CD14-positive monocyte (primary cell): Measurements from ENCODE around the gene BEND7. TPM values are rescaled to one million over a fixed set of nuclear protein-coding genes. Genes with fewer than 3 reads are reported as not detected.

Experiments
- DNase-seq, 3 donors: peaks; one replicate each; pipeline ENCODE4 v3.0.0-alpha.2; 2011 to 2022
- H2AFZ ChIP-seq: 2 replicates; pipeline ENCODE4 v1.6.0; 2012; ENCODE audit warnings: mild to moderate bottlenecking, low read depth, low read length, inconsistent platforms; ENCODE audit not compliant: insufficient read depth, poor library complexity, severe bottlenecking
- H3K27ac ChIP-seq, 2 donors: 1 replicate in 1 of 2; 2 replicates in 1 of 2; pipeline ENCODE4 v1.5.1; 2012 to 2013; ENCODE audit warnings: low read length in 2 of 2, control low read depth in 1 of 2, inconsistent platforms in 1 of 2, low read depth in 1 of 2, mild to moderate bottlenecking in 1 of 2
- H3K27me3 ChIP-seq, 2 donors: one replicate each; pipeline versions ENCODE4 v1.6.0 to v1.6.1; 2011 to 2013; ENCODE audit warnings: low read length in 2 of 2; ENCODE audit not compliant: control insufficient read depth in 2 of 2, insufficient read depth in 2 of 2
- H3K36me3 ChIP-seq, 2 donors: replicated peaks in 1 of 2; 1 replicate in 1 of 2; 2 replicates in 1 of 2; pipeline versions ENCODE4 v1.5.1 to v1.6.1; 2012 to 2013; ENCODE audit warnings: low read length in 2 of 2, control low read depth in 1 of 2, inconsistent platforms in 1 of 2, mild to moderate bottlenecking in 1 of 2; ENCODE audit not compliant: insufficient read depth in 2 of 2, control insufficient read depth in 1 of 2
- H3K4me1 ChIP-seq, 2 donors: 1 replicate in 1 of 2; 2 replicates in 1 of 2; pipeline versions ENCODE4 v1.5.1 to v1.6.1; 2012 to 2013; ENCODE audit warnings: low read length in 2 of 2, control low read depth in 1 of 2, inconsistent platforms in 1 of 2, mild to moderate bottlenecking in 1 of 2, moderate library complexity in 1 of 2; ENCODE audit not compliant: insufficient read depth in 2 of 2, control insufficient read depth in 1 of 2
- H3K4me2 ChIP-seq: replicated peaks from 2 replicates; pipeline ENCODE3; 2012; ENCODE audit warnings: low read length, moderate library complexity, mild to moderate bottlenecking; ENCODE audit not compliant: poor library complexity, severe bottlenecking; ENCODE audit errors: extremely low read depth
- H3K4me3 ChIP-seq, 3 experiments: fragments of 200-600 bp in 1 of 3; sonication (generic) in 1 of 3; replicated peaks in 1 of 3; 1 replicate in 2 of 3; 2 replicates in 1 of 3; pipeline ENCODE4 v1.5.1; 2011 to 2013; ENCODE audit warnings: low read length in 3 of 3, mild to moderate bottlenecking in 3 of 3, control low read depth in 2 of 3, low read depth in 2 of 3, inconsistent platforms in 1 of 3, moderate library complexity in 1 of 3
- H3K79me2 ChIP-seq: 2 replicates; pipeline ENCODE4 v1.6.0; 2012; ENCODE audit warnings: mild to moderate bottlenecking, control low read depth, inconsistent platforms, low read length, moderate library complexity; ENCODE audit not compliant: insufficient read depth
- H3K9ac ChIP-seq: 2 replicates; pipeline ENCODE4 v1.6.0; 2017; ENCODE audit warnings: low read length, mild to moderate bottlenecking; ENCODE audit not compliant: insufficient read depth, poor library complexity, severe bottlenecking
- H3K9me3 ChIP-seq, 2 donors: replicated peaks in 1 of 2; 1 replicate in 1 of 2; 2 replicates in 1 of 2; pipeline versions ENCODE4 v1.5.1 to v1.6.1; 2012 to 2013; ENCODE audit warnings: low read length in 2 of 2, control low read depth in 1 of 2; ENCODE audit not compliant: control insufficient read depth in 1 of 2, insufficient read depth in 1 of 2
- H4K20me1 ChIP-seq: 2 replicates; pipeline ENCODE4 v1.6.0; 2012; ENCODE audit warnings: mild to moderate bottlenecking, low read length, control low read depth, moderate library complexity; ENCODE audit not compliant: insufficient read depth
- H3K27ac Mint-ChIP-seq, 7 donors: one replicate each; pipeline ENCODE4 v1.8.0; 2020; ENCODE audit warnings: mild to moderate bottlenecking in 7 of 7, mixed read lengths in 7 of 7, moderate library complexity in 6 of 7, inconsistent platforms in 2 of 7
- H3K27me3 Mint-ChIP-seq, 3 donors: one replicate each; pipeline ENCODE4 v1.8.0; 2021 to 2022; ENCODE audit warnings: low read depth in 3 of 3, mild to moderate bottlenecking in 3 of 3, mixed read lengths in 3 of 3, moderate library complexity in 3 of 3, inconsistent platforms in 1 of 3
- H3K36me3 Mint-ChIP-seq, 2 donors: one replicate each; pipeline ENCODE4 v1.8.0; 2020; ENCODE audit warnings: mixed read lengths in 2 of 2, inconsistent platforms in 1 of 2, mild to moderate bottlenecking in 1 of 2
- H3K4me1 Mint-ChIP-seq: one replicate; pipeline ENCODE4 v1.8.0; 2020; ENCODE audit warnings: mild to moderate bottlenecking, mixed read lengths
- H3K4me3 Mint-ChIP-seq, 2 donors: one replicate each; pipeline ENCODE4 v1.8.0; 2020; ENCODE audit warnings: mild to moderate bottlenecking in 2 of 2, mixed read lengths in 2 of 2, moderate library complexity in 1 of 2
- H3K9me3 Mint-ChIP-seq, 7 donors: one replicate each; pipeline ENCODE4 v1.8.0; 2020 to 2022; ENCODE audit warnings: mixed read lengths in 7 of 7, mild to moderate bottlenecking in 6 of 7, moderate library complexity in 6 of 7, inconsistent platforms in 2 of 7
- CTCF ChIP-seq: fragments of 200-600 bp; IDR thresholded peaks from one replicate; pipeline ENCODE4 v1.8.0; 2022; ENCODE audit warnings: antibody characterized with exemption, mild to moderate bottlenecking
- WGBS: methylation state at CpG from one replicate; pipeline ENCODE4 v1.1.5; 2013; ENCODE audit warnings: missing lambda C conversion rate; ENCODE audit not compliant: insufficient coverage; 5-methylcytosine and 5-hydroxymethylcytosine counted together
- intact Hi-C, 2 donors: fragments of 100-400 bp; cut with micrococcal nuclease; formaldehyde crosslinking; loops; one replicate each; pipeline versions ENCODE4 v1.15.0 to v1.15.1; 2023
- polyA plus RNA-seq, 3 donors: library from polyadenylated mRNA; depleted of rRNA in 1 of 3; unstranded in 2 of 3; stranded (reverse) in 1 of 3; fragments of 300-500 nt in 2 of 3; fragments of >200 nt in 1 of 3; fragmentation: Illumina TruSeq in 2 of 3; gene quantifications; 1 replicate in 2 of 3; 2 replicates in 1 of 3; pipeline ENCODE4 v1.2.3, GENCODE V29; 2012 to 2021

The BEND7 gene
- polyA plus RNA-seq, 3 donors: 0.65 TPM; not detected in 2

GRCh38 chr10:13560597-13560996 lies 31.8 kb upstream of the BEND7 start:
- Mint-ChIP-seq H3K4me3 (no peak overlapping the region), H3K27ac (no peak overlapping the region), H3K4me1 (peaks cover 12% of the 10 kb centered on the region), H3K9me3 (peaks cover 2 to 13% (median 8%) of the 10 kb centered on the region in 7 donors), H3K36me3 (peaks cover 0 to 2% of the 10 kb centered on the region in 2 donors), H3K27me3 (peaks cover 0 to 2% (median 2%) of the 10 kb centered on the region in 3 donors)
- Histone ChIP-seq H3K4me3 (no peak overlapping the region), H3K79me2 (no peaks in the 10 kb centered on the region), H3K27ac (no peak overlapping the region), H3K27me3 (no peaks in the 10 kb centered on the region), H3K4me2 (no peak overlapping the region), H3K4me1 (peaks cover 6 to 8% of the 10 kb centered on the region in 2 donors), H3K36me3 (no peaks in the 10 kb centered on the region), H3K9me3 (no peaks in the 10 kb centered on the region), H2AFZ (no peak overlapping the region), H3K9ac (no peak overlapping the region), H4K20me1 (no peaks in the 10 kb centered on the region)
- no peak for TF ChIP-seq CTCF
- DNase-seq: no peak
- intact Hi-C loops: no loop called here

GRCh38 chr10:13559124-13559700 lies 30.4 kb upstream of the BEND7 start:
- Mint-ChIP-seq H3K27ac (peak overlapping the region in 1 of 7 donors; percentile 33), H3K4me1 (peaks cover 8% of the 10 kb centered on the region), H3K27me3 (peaks cover 0 to 2% (median 2%) of the 10 kb centered on the region in 3 donors), H3K4me3 (no peak overlapping the region), H3K9me3 (peaks cover 1 to 8% (median 5%) of the 10 kb centered on the region in 7 donors), H3K36me3 (peaks cover 0 to under 1% of the 10 kb centered on the region in 2 donors)
- no peaks in the 10 kb centered on the region for H4K20me1 ChIP-seq
- WGBS: no CpG with 5 or more reads among the region's 2 CpGs
- peaks cover 6 to 7% of the 10 kb centered on the region in 2 donors for H3K4me1 ChIP-seq
- DNase-seq: no peak
- no peak overlapping the region for H3K4me3 ChIP-seq
- no peaks in the 10 kb centered on the region for H3K36me3 ChIP-seq
- no peaks in the 10 kb centered on the region for H3K79me2 ChIP-seq
- no peaks in the 10 kb centered on the region for H3K27me3 ChIP-seq
- no peak overlapping the region for H3K4me2 ChIP-seq
- H3K9me3 ChIP-seq: no peaks in the 10 kb centered on the region
- no peak overlapping the region for H3K9ac ChIP-seq
- intact Hi-C loops: no loop called here
- TF ChIP-seq CTCF: no peak
- no peak overlapping the region for H3K27ac ChIP-seq
- no peak overlapping the region for H2AFZ ChIP-seq
